Activated CD4-positive, alpha-beta T cell treated with anti-CD3 and anti-CD28 coated beads for 36 hours (primary cell): Measurements from ENCODE around the gene CBLC. TPM values are rescaled to one million over a fixed set of nuclear protein-coding genes. Genes with fewer than 3 reads are reported as not detected.

Experiments used
- ATAC-seq: fragments of 200-7000 bp; cut with Tn5 transposase; one replicate; pipeline ENCODE4 v1.10.0; 2021; ENCODE audit warnings: mild to moderate bottlenecking, moderate library complexity
- CTCF ChIA-PET: fragments of 350-600 bp; sonication (Branson Sonifier 250); formaldehyde crosslinking; loops from one replicate; lab custom pipeline; 2021; ENCODE audit warnings: antibody characterized with exemption; lab: Charles Lee
- POLR2A ChIA-PET: fragments of 350-600 bp; sonication (Branson Sonifier 250); formaldehyde crosslinking; loops from one replicate; lab custom pipeline; 2021; ENCODE audit warnings: antibody characterized with exemption, inconsistent platforms; lab: Charles Lee
- DNase-seq: peaks from one replicate; pipeline ENCODE4 v3.0.0-alpha.2; 2020
- H3K27ac Mint-ChIP-seq: one replicate; pipeline ENCODE4 v1.8.0; 2021; ENCODE audit warnings: mixed read lengths
- H3K27me3 Mint-ChIP-seq: one replicate; pipeline ENCODE4 v1.8.0; 2021; ENCODE audit warnings: mixed read lengths
- H3K36me3 Mint-ChIP-seq: one replicate; pipeline ENCODE4 v1.8.0; 2021; ENCODE audit warnings: low read depth, mixed read lengths
- H3K4me1 Mint-ChIP-seq: one replicate; pipeline ENCODE4 v1.8.0; 2021; ENCODE audit warnings: mixed read lengths
- H3K4me3 Mint-ChIP-seq: one replicate; pipeline ENCODE4 v1.8.0; 2021; ENCODE audit warnings: mild to moderate bottlenecking, moderate library complexity, mixed read lengths
- H3K9me3 Mint-ChIP-seq: one replicate; pipeline ENCODE4 v1.8.0; 2021; ENCODE audit warnings: low read depth, mixed read lengths
- intact Hi-C, 2 experiments: fragments of 100-400 bp; cut with DNase I in 1 of 2; cut with micrococcal nuclease in 1 of 2; formaldehyde crosslinking; loops; one replicate each; pipeline versions ENCODE4 v1.14.2 to v1.15.1; 2022 to 2024; cut with DNase I, micrococcal nuclease
- microRNA-seq: library from miRNA; unstranded; fragments of <30 nt; microRNA quantifications from one replicate; pipeline ENCODE4 v1.2.0, GENCODE V29; 2021; ENCODE audit warnings: borderline replicate concordance
- total RNA-seq, 2 experiments: library from RNA; stranded (reverse); gene quantifications; one replicate each; pipeline ENCODE4 v1.2.3, GENCODE V29; 2021

The CBLC gene
- total RNA-seq, 2 experiments from 2014 or later, result not detected

- intact Hi-C loops, result loop anchor here (1.0 to 10.0 kb wide), 4 partner anchors 64 to 152 kb away; partner anchors contain the start of genes CLPTM1 (in 2 of the 2) and CEACAM16 (in 1 of the 2)
- H3K27ac Mint-ChIP-seq, result no peak overlapping the region
- DNase-seq, result no peak
- H3K27me3 Mint-ChIP-seq, result peaks cover 21% of the 10 kb centered on the region
- CTCF ChIA-PET, result interaction anchor here (0.6 to 1.4 kb wide), 4 partner anchors 34 to 154 kb away, joined by 3 to 10 read pairs (median 3); no protein-coding TSS in a partner anchor
- H3K9me3 Mint-ChIP-seq, result no peaks in the 10 kb centered on the region
- H3K4me1 Mint-ChIP-seq, result peaks cover 21% of the 10 kb centered on the region
- H3K36me3 Mint-ChIP-seq, result no peaks in the 10 kb centered on the region
- no peak for ATAC-seq
- POLR2A ChIA-PET, result no interaction called here
- peak overlapping the region; percentile 73 for H3K4me3 Mint-ChIP-seq
Measured at GRCh38 chr19:44846455-44847143, 68.9 kb downstream of the CBLC start.

- Mint-ChIP-seq H3K4me3 (peak overlapping the region; percentile 58), H3K27ac (no peak overlapping the region), H3K4me1 (peaks cover 21% of the 10 kb centered on the region), H3K27me3 (peaks cover 21% of the 10 kb centered on the region), H3K9me3 (no peaks in the 10 kb centered on the region), H3K36me3 (no peaks in the 10 kb centered on the region)
- no peak for ATAC-seq
- DNase-seq, result peak; percentile 17
- CTCF ChIA-PET, result interaction anchor here (0.7 to 0.8 kb wide), 3 partner anchors 35 to 120 kb away, joined by 3 to 4 read pairs (median 3); no protein-coding TSS in a partner anchor
- POLR2A ChIA-PET, result no interaction called here
- intact Hi-C loops, result loop anchor here in 1 of 2 experiments (2.0 to 10.0 kb wide), 3 partner anchors 65 to 153 kb away; partner anchors contain the start of genes CEACAM16 and CLPTM1
Measured at GRCh38 chr19:44847144-44848035, 69.7 kb downstream of the CBLC start.

GRCh38 chr19:44848036-44848811 lies 70.5 kb downstream of the CBLC start:
- POLR2A ChIA-PET, result interaction anchor here (0.6 kb wide), 1 partner anchor 687 kb away, joined by 3 read pairs; no protein-coding TSS in a partner anchor
- Mint-ChIP-seq H3K4me1 (peaks cover 21% of the 10 kb centered on the region), H3K36me3 (no peaks in the 10 kb centered on the region), H3K9me3 (no peaks in the 10 kb centered on the region), H3K4me3 (no peak overlapping the region), H3K27ac (no peak overlapping the region), H3K27me3 (peaks cover 21% of the 10 kb centered on the region)
- no peak for ATAC-seq
- CTCF ChIA-PET, result interaction anchor here (0.7 to 0.8 kb wide), 3 partner anchors 55 to 121 kb away, joined by 3 to 5 read pairs (median 4); no protein-coding TSS in a partner anchor
- peak; percentile 14 for DNase-seq
- intact Hi-C loops, result loop anchor here in 1 of 2 experiments (5.0 to 10.0 kb wide), 2 partner anchors 66 to 153 kb away; partner anchors contain the start of gene CEACAM16

DNA sequence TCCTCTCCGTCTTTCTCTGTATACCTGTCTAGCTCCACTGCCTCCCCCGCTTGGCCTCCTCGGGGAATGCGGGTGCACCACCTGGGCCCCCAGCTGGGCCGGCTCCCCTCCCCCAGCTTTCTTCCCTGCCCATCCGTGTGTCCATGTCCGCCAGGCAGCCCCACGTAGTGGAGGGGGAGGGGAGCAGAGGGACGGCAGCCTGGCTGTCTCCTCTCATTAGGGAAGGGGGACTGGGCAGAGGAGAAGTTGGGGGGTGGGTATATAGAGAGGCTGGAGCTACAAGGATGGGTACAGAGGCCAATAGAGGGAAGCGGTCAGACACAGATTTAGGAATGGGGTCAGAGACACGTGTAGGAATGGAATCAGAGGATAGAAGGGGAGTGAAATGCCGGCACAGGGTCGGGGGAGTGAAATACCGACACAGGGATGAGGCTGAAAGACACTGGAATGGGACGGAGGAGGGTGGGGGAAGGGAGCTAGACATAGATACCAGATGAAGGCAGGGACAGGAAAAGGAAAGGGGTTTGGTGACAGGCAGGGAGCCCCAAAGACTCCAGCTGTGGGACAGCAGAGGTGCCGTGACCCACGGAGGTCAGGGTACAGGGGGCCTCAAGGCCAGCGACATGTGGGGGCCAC lies 71.2 kb downstream of the CBLC start:
- no peak overlapping the region for H3K27ac Mint-ChIP-seq
- H3K4me1 Mint-ChIP-seq, result peaks cover 21% of the 10 kb centered on the region
- peaks cover 23% of the 10 kb centered on the region for H3K27me3 Mint-ChIP-seq
- H3K9me3 Mint-ChIP-seq, result no peaks in the 10 kb centered on the region
- no peaks in the 10 kb centered on the region for H3K36me3 Mint-ChIP-seq
- ATAC-seq (no peak), DNase-seq (no peak)
- ChIA-PET POLR2A (interaction anchor here (0.6 kb wide), 1 partner anchor 686 kb away, joined by 3 read pairs; no protein-coding TSS in a partner anchor), CTCF (interaction anchor here (0.8 kb wide), 1 partner anchor 64 kb away, joined by 5 read pairs; no protein-coding TSS in a partner anchor)
- intact Hi-C loops, result loop anchor here in 1 of 2 experiments (5.0 to 10.0 kb wide), 2 partner anchors 67 to 154 kb away; partner anchors contain the start of gene CEACAM16
- no peak overlapping the region for H3K4me3 Mint-ChIP-seq

Small RNA genes lying within 50 kb of the gene (microRNA-seq; reads per million reads assigned to microRNA genes)
- not detected for gene MIR8085

Other genes starting within 250 kb of the CBLC start
- not detected for gene CEACAM20, start 248.2 kb upstream of the CBLC start, total RNA-seq
- gene IGSF23, start 164.3 kb upstream of the CBLC start, total RNA-seq, result not detected
- gene PVR, start 134.0 kb upstream of the CBLC start, total RNA-seq, result 10 to 100 TPM; 10.9 to 11.3 TPM
- under 1 TPM; 0.56 to 0.73 TPM for gene CEACAM19, start 106.4 kb upstream of the CBLC start, total RNA-seq
- gene CEACAM16, start 78.7 kb upstream of the CBLC start, total RNA-seq, result not detected
- gene BCL3, start 29.2 kb upstream of the CBLC start, total RNA-seq, result 10 to 100 TPM; 56.2 to 81.5 TPM
- gene BCAM, start 31.2 kb downstream of the CBLC start, total RNA-seq, result not detected
- under 1 TPM; 0.80 to 0.93 TPM for gene NECTIN2, start 68.4 kb downstream of the CBLC start, total RNA-seq
- 100 to 1,000 TPM; 120 to 132 TPM for gene TOMM40, start 113.4 kb downstream of the CBLC start, total RNA-seq
- gene APOE, start 127.9 kb downstream of the CBLC start, total RNA-seq, result under 1 TPM; 0.55 to 0.70 TPM
- gene APOC1, start 136.7 kb downstream of the CBLC start, total RNA-seq, result 1 to 10 TPM; 2.8 to 2.9 TPM
- not detected for gene APOC4, start 164.3 kb downstream of the CBLC start, total RNA-seq
- not detected for gene APOC2, start 168.2 kb downstream of the CBLC start, total RNA-seq
- 10 to 100 TPM; 41.6 to 44.1 TPM for gene CLPTM1, start 177.5 kb downstream of the CBLC start, total RNA-seq
- 10 to 100 TPM; 43.8 to 51.2 TPM for gene RELB, start 223.6 kb downstream of the CBLC start, total RNA-seq